H1 (cell line): ENCODE results near the gene VENTX. TPM values are rescaled to one million over a fixed set of nuclear protein-coding genes. Genes with fewer than 3 reads are reported as not detected.
A peak's percentile ranks its signal among the peaks of the same experiment; 100 is the strongest.

ENCODE experiments used
- CTCF ChIA-PET: fragments of 300-600 bp; sonication (Branson Sonifier 250); formaldehyde crosslinking; loops from one replicate; lab custom pipeline; 2021; ENCODE audit not compliant: partially characterized antibody; lab: Charles Lee
- POLR2A ChIA-PET: fragments of 300-600 bp; sonication (Branson Sonifier 250); formaldehyde crosslinking; loops from one replicate; lab custom pipeline; 2021; ENCODE audit warnings: inconsistent platforms; ENCODE audit not compliant: partially characterized antibody; lab: Charles Lee
- DNase-seq, 2 experiments: peaks; one replicate each; pipeline versions ENCODE4 v3.0.0 to v3.0.0-alpha.2; 2010 to 2022; ENCODE audit warnings: low spot score in 2 of 2, low read depth in 1 of 2, mixed read lengths in 1 of 2
- FAIRE-seq: peaks from 2 replicates; lab custom pipeline; 2011; peaks lifted over from hg19 to GRCh38; lab: Jason Lieb, UNC
- H2AFZ ChIP-seq: 2 replicates; pipeline ENCODE4 v1.8.1; 2012; ENCODE audit warnings: low read length, inconsistent platforms
- H2AK5ac ChIP-seq: 2 replicates; pipeline ENCODE4 v1.6.1; 2013; ENCODE audit warnings: low read depth, low read length
- H2BK120ac ChIP-seq: replicated peaks from 2 replicates; pipeline ENCODE3; 2013; ENCODE audit warnings: low read depth, low read length, inconsistent platforms
- H2BK12ac ChIP-seq: 2 replicates; pipeline ENCODE4 v1.6.1; 2013; ENCODE audit warnings: low read depth, low read length
- H2BK15ac ChIP-seq: 2 replicates; pipeline ENCODE4 v1.6.1; 2013; ENCODE audit warnings: low read length
- H2BK20ac ChIP-seq: 2 replicates; pipeline ENCODE4 v1.6.1; 2013; ENCODE audit warnings: low read length
- H2BK5ac ChIP-seq: 2 replicates; pipeline ENCODE4 v1.6.1; 2013; ENCODE audit warnings: low read depth, low read length
- H3K14ac ChIP-seq: 2 replicates; pipeline ENCODE4 v1.6.1; 2013; ENCODE audit warnings: inconsistent platforms; ENCODE audit not compliant: insufficient read length
- H3K18ac ChIP-seq: 2 replicates; pipeline ENCODE4 v1.6.1; 2013; ENCODE audit warnings: low read length; ENCODE audit errors: extremely low read depth
- H3K23ac ChIP-seq: 2 replicates; pipeline ENCODE4 v1.6.1; 2013; ENCODE audit warnings: inconsistent platforms; ENCODE audit not compliant: insufficient read length
- H3K23me2 ChIP-seq: 2 replicates; pipeline ENCODE4 v1.6.1; 2013; ENCODE audit warnings: low read depth, low read length
- H3K27ac ChIP-seq: 2 replicates; pipeline ENCODE4 v1.6.1; 2011; ENCODE audit warnings: low read depth, low read length, inconsistent platforms
- H3K27me3 ChIP-seq, 4 experiments: replicated peaks in 1 of 4; 1 replicate in 1 of 4; 2 replicates in 3 of 4; pipeline versions ENCODE4 v1.6.1 to v1.8.1; 2011 to 2013; ENCODE audit warnings: low read length in 3 of 4, mild to moderate bottlenecking in 3 of 4, inconsistent platforms in 2 of 4, mixed read lengths in 2 of 4, moderate library complexity in 1 of 4; ENCODE audit not compliant: control insufficient read depth in 3 of 4, insufficient read depth in 3 of 4; ENCODE audit errors: extremely low read depth in 1 of 4
- H3K36me3 ChIP-seq, 4 experiments: 2 replicates each; pipeline versions ENCODE4 v1.6.1 to v1.8.1; 2011 to 2013; ENCODE audit warnings: mild to moderate bottlenecking in 4 of 4, low read length in 3 of 4, moderate library complexity in 2 of 4, control low read depth in 1 of 4, inconsistent platforms in 1 of 4; ENCODE audit not compliant: insufficient read depth in 4 of 4, control insufficient read depth in 2 of 4
- H3K4ac ChIP-seq: replicated peaks from 2 replicates; pipeline ENCODE3; 2013; ENCODE audit warnings: low read length, low read depth, mixed read lengths, inconsistent platforms; ENCODE audit not compliant: insufficient read length
- H3K4me1 ChIP-seq, 4 experiments: replicated peaks in 1 of 4; 1 replicate in 1 of 4; 2 replicates in 3 of 4; pipeline versions ENCODE4 v1.6.1 to v1.8.1; 2011 to 2013; ENCODE audit warnings: low read length in 3 of 4, inconsistent platforms in 2 of 4, mixed read lengths in 1 of 4; ENCODE audit not compliant: insufficient read depth in 4 of 4, control insufficient read depth in 3 of 4
- H3K4me2 ChIP-seq, 2 experiments: 2 replicates each; pipeline versions ENCODE4 v1.6.1 to v1.8.1; 2011 to 2013; ENCODE audit warnings: low read depth in 2 of 2, low read length in 2 of 2, control low read depth in 1 of 2, inconsistent platforms in 1 of 2, mild to moderate bottlenecking in 1 of 2; ENCODE audit not compliant: insufficient read depth in 1 of 2
- H3K4me3 ChIP-seq, 4 experiments: fragments of 200-600, 300-600 bp in 1 of 4; sonication (generic), shearing (Covaris generic), sonication (Bioruptor Twin) in 1 of 4; 2 replicates each; pipeline versions ENCODE4 v1.5.1 to v1.8.1; 2011 to 2016; ENCODE audit warnings: low read length in 4 of 4, low read depth in 3 of 4, control low read depth in 2 of 4, inconsistent platforms in 2 of 4, mild to moderate bottlenecking in 2 of 4, mixed read lengths in 1 of 4, moderate library complexity in 1 of 4; ENCODE audit not compliant: insufficient read depth in 2 of 4; ENCODE audit errors: extremely low read depth in 1 of 4
- H3K56ac ChIP-seq: replicated peaks from 2 replicates; pipeline ENCODE3; 2013; ENCODE audit warnings: low read depth, mild to moderate bottlenecking, mixed read lengths, low read length, inconsistent platforms; ENCODE audit not compliant: insufficient read length
- H3K79me1 ChIP-seq: 2 replicates; pipeline ENCODE4 v1.6.1; 2013; ENCODE audit warnings: low read depth, low read length, control low read depth
- H3K79me2 ChIP-seq, 2 experiments: 2 replicates each; pipeline versions ENCODE4 v1.6.1 to v1.8.1; 2012 to 2013; ENCODE audit warnings: low read length in 2 of 2, mild to moderate bottlenecking in 2 of 2, inconsistent platforms in 1 of 2; ENCODE audit not compliant: insufficient read depth in 2 of 2, control insufficient read depth in 1 of 2
- H3K9ac ChIP-seq, 4 experiments: replicated peaks in 1 of 4; 1 replicate in 1 of 4; 2 replicates in 3 of 4; pipeline versions ENCODE4 v1.6.1 to v1.8.1; 2011 to 2013; ENCODE audit warnings: low read depth in 3 of 4, low read length in 3 of 4, control low read depth in 2 of 4, mild to moderate bottlenecking in 2 of 4, moderate library complexity in 2 of 4, inconsistent platforms in 1 of 4; ENCODE audit errors: extremely low read depth in 1 of 4
- H3K9me3 ChIP-seq, 2 experiments: 2 replicates each; pipeline versions ENCODE4 v1.6.1 to v1.8.1; 2012 to 2013; ENCODE audit warnings: mild to moderate bottlenecking in 2 of 2, moderate library complexity in 2 of 2, control low read depth in 1 of 2, inconsistent platforms in 1 of 2, low read depth in 1 of 2, low read length in 1 of 2, mixed read lengths in 1 of 2; ENCODE audit not compliant: insufficient read depth in 2 of 2
- H4K20me1 ChIP-seq, 2 experiments: replicated peaks in 1 of 2; 2 replicates each; pipeline versions ENCODE3 to v1.8.1; 2011 to 2013; ENCODE audit warnings: inconsistent platforms in 2 of 2, low read length in 2 of 2, mild to moderate bottlenecking in 1 of 2; ENCODE audit not compliant: insufficient read depth in 2 of 2, control insufficient read depth in 1 of 2
- H4K5ac ChIP-seq: 2 replicates; pipeline ENCODE4 v1.6.1; 2013; ENCODE audit warnings: low read length, low read depth, mixed read lengths, inconsistent platforms; ENCODE audit not compliant: insufficient read length
- H4K8ac ChIP-seq: 2 replicates; pipeline ENCODE4 v1.8.0; 2013; ENCODE audit warnings: mild to moderate bottlenecking, moderate library complexity, low read length, inconsistent platforms; ENCODE audit not compliant: insufficient read depth; ENCODE audit errors: extremely low read depth
- H4K91ac ChIP-seq: replicated peaks from 2 replicates; pipeline ENCODE3; 2013; ENCODE audit warnings: low read length, mixed read lengths, inconsistent platforms; ENCODE audit not compliant: insufficient read length
- CBX5 ChIP-seq: fragments of 300-800, 300-1000 bp; sonication (generic); IDR thresholded peaks from 2 replicates; pipeline ENCODE4 v1.7.1; 2016; ENCODE audit warnings: antibody characterized with exemption, low read length, low read depth
- CREB1 ChIP-seq: IDR thresholded peaks from 2 replicates; pipeline ENCODE4 v1.6.1; 2012; ENCODE audit warnings: inconsistent platforms
- EZH2 ChIP-seq: fragments of 200-600 bp; sonication (generic); IDR thresholded peaks from 2 replicates; pipeline ENCODE4 v1.7.1; 2012; ENCODE audit warnings: low read depth, mild to moderate bottlenecking, moderate library complexity, low read length, inconsistent platforms; ENCODE audit not compliant: severe bottlenecking
- GABPA ChIP-seq: IDR thresholded peaks from 2 replicates; pipeline ENCODE4 v1.6.1; 2011; ENCODE audit warnings: mild to moderate bottlenecking, low read length, moderate library complexity, borderline replicate concordance; ENCODE audit not compliant: insufficient read depth
- NANOG ChIP-seq: IDR thresholded peaks from 2 replicates; pipeline ENCODE4 v1.6.1; 2011; ENCODE audit warnings: low read length, low read depth, mild to moderate bottlenecking, inconsistent platforms; ENCODE audit not compliant: insufficient read depth, poor library complexity, severe bottlenecking
- RBBP5 ChIP-seq: IDR thresholded peaks from 2 replicates; pipeline ENCODE4 v1.7.1; 2012; ENCODE audit warnings: low read depth, mild to moderate bottlenecking, inconsistent platforms, low read length, moderate library complexity, borderline replicate concordance
- SUZ12 ChIP-seq: fragments of 200-600 bp; sonication (generic); IDR thresholded peaks from 2 replicates; pipeline ENCODE4 v1.6.1; 2012; ENCODE audit warnings: mild to moderate bottlenecking, inconsistent platforms, low read length, moderate library complexity, mixed read lengths
- WGBS, 2 experiments: shearing (Covaris generic) in 1 of 2; methylation state at CpG; one replicate each; pipeline versions ENCODE4 v1.1.6 to v1.1.7; 2013 to 2015; ENCODE audit warnings: low lambda C conversion rate in 2 of 2, mixed read lengths in 2 of 2, inconsistent platforms in 1 of 2, low coverage in 1 of 2, missing lambda C conversion rate in 1 of 2; ENCODE audit not compliant: insufficient replicate concordance in 2 of 2, insufficient coverage in 1 of 2, insufficient read length in 1 of 2; ENCODE audit errors: extremely low coverage in 1 of 2, missing lambda C conversion rate in 1 of 2; 5-methylcytosine and 5-hydroxymethylcytosine counted together
- long read RNA-seq, 2 experiments: library from RNA in 1 of 2; library from capped mRNA in 1 of 2; stranded (forward); transcript quantifications; one replicate each; pipeline ENCODE4 v2.0.0, GENCODE V29; 2021; ENCODE audit warnings: inconsistent platforms in 1 of 2
- polyA minus RNA-seq, 3 experiments: library from RNA; depleted of rRNA, polyadenylated mRNA; stranded (reverse); fragments of >200 nt; gene quantifications; 1 replicate in 2 of 3; 2 replicates in 1 of 3; pipeline ENCODE4 v1.2.3, GENCODE V29; 2011
- polyA plus RNA-seq, 7 experiments: library from polyadenylated mRNA; depleted of rRNA in 3 of 7; stranded (reverse) in 5 of 7; unstranded in 2 of 7; fragments of >200 nt in 5 of 7; fragments of 200-250 nt in 2 of 7; gene quantifications; 1 replicate in 5 of 7; 2 replicates in 1 of 7; 4 replicates in 1 of 7; pipeline versions ENCODE4 v1.2.1 to v1.2.3, GENCODE V29; 2011 to 2013; ENCODE audit warnings: missing spikeins in 2 of 7, mixed read lengths in 2 of 7
- total RNA-seq: library from RNA; stranded (reverse); fragmentation: NEBNext Ultra II Directional; extraction: Animal tissue kit (Norgen Biotek cat#: 25700); gene quantifications from 2 replicates; pipeline ENCODE4 v1.2.1, GENCODE V29; 2021

The VENTX gene, protein sequence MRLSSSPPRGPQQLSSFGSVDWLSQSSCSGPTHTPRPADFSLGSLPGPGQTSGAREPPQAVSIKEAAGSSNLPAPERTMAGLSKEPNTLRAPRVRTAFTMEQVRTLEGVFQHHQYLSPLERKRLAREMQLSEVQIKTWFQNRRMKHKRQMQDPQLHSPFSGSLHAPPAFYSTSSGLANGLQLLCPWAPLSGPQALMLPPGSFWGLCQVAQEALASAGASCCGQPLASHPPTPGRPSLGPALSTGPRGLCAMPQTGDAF
- 4.7 and 5.6 TPM in 2 replicates for total RNA-seq
- polyA plus RNA-seq (2011; rRNA removed), result 5.6 and 7.8 TPM in 2 replicates
- 4.6 TPM for polyA plus RNA-seq (2011; cell fraction: cytosol; rRNA removed)
- 17.4 TPM for polyA plus RNA-seq (2011; cell fraction: nucleus; rRNA removed)
- 3.4 to 5.9 TPM (median 5.1 TPM) in 4 replicates for polyA plus RNA-seq (2012, experiment 1 of 2)
- polyA plus RNA-seq (2012, experiment 2 of 2), result 3.8 TPM
- 3.8 TPM for polyA plus RNA-seq (2013, experiment 1 of 2)
- polyA plus RNA-seq (2013, experiment 2 of 2), result 3.5 TPM
- polyA minus RNA-seq (2011; rRNA and poly(A)+ RNA removed), result 1.6 and 1.7 TPM in 2 replicates
- 5.8 TPM for polyA minus RNA-seq (2011; cell fraction: cytosol; rRNA and poly(A)+ RNA removed)
- 6.0 TPM for polyA minus RNA-seq (2011; cell fraction: nucleus; rRNA and poly(A)+ RNA removed)
- long read RNA-seq, experiment 1, result 0 reads
- long read RNA-seq, experiment 2, result 0 reads

DNA sequence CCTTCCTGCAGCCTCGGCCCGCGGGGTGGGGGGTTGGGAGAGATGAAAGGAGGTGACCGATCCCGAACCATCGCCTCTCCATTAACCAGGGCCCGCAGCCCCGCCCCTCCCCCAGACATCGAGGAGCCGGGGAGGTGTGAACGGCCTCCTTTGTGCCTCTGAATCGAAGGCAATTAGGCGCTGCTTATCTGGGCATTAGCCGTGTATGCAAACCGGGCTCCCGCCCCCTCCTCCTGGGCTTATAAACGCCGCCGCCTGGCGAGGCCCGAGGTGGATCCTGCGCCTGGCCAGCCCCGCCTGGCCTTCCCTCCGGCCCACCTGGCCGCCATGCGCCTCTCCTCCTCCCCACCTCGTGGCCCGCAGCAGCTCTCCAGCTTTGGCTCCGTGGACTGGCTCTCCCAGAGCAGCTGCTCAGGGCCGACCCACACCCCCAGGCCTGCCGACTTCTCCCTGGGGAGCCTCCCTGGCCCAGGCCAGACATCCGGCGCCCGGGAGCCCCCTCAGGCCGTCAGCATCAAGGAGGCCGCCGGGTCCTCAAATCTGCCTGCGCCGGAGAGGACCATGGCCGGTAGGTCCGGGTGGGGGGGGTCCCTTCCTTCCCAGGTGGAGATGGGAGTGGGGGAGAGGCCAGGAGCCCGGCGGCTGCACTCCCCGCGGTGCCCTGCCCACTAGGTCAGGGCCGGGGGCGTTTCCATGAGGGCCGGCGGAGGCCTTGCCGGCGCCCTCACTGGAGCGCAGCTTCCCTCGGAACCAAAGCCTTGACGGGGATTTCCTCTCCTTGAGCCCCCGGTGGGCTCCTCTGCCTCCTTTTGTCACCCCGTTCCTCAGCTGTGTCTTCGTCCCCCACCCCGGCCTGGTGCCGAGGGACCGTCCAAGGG is at the start of gene VENTX:
Gene VENTX, plus strand, starts transcription at position 268 of the 878 bp plus-strand sequence. Its CDS starts 60 bp downstream, at position 328.
- H3K36me3 ChIP-seq, result peaks cover 0 to 5% (median 0%) of the 10 kb centered on the region in 4 experiments; a peak in 3 of 8 replicates
- H3K9ac ChIP-seq, result peak within 1 kb of the TSS in 1 of 4 experiments; percentile 17; a peak in 3 of 7 replicates
- CTCF ChIA-PET, result interaction anchor here (1.8 kb wide), 1 partner anchor 70 kb away, joined by 7 read pairs; no protein-coding TSS in a partner anchor
- H3K18ac ChIP-seq, result peak within 1 kb of the TSS; percentile 71
- no peak within 1 kb of the TSS for H3K23ac ChIP-seq
- no peaks in the 10 kb centered on the region for H4K20me1 ChIP-seq
- peaks cover 12% of the 10 kb centered on the region; the same call in 1 of the 2 replicates for H3K23me2 ChIP-seq
- H2BK5ac ChIP-seq, result peak within 1 kb of the TSS; percentile 27; the same call in 1 of the 2 replicates
- POLR2A ChIA-PET, result interaction anchor here (1.0 to 1.7 kb wide), 5 partner anchors 8 to 26 kb away, joined by 3 to 6 read pairs (median 4); no protein-coding TSS in a partner anchor
- peak within 1 kb of the TSS; percentile 40 to 62 (median 50) for H3K4me3 ChIP-seq
- no peaks in the 10 kb centered on the region for H3K79me2 ChIP-seq
- peak within 1 kb of the TSS; percentile 92; the same call in 1 of the 2 replicates for H2BK15ac ChIP-seq
- no peaks in the 10 kb centered on the region for H3K9me3 ChIP-seq
- no peak within 1 kb of the TSS for H2AFZ ChIP-seq
- no peak within 1 kb of the TSS for H4K5ac ChIP-seq
- no peak within 1 kb of the TSS for H2AK5ac ChIP-seq
- FAIRE-seq (no peak), DNase-seq (peak; percentile 60 to 87)
- no peak within 1 kb of the TSS for H3K14ac ChIP-seq
- H3K27me3 ChIP-seq, result peaks cover 23 to 46% (median 43%) of the 10 kb centered on the region in 4 experiments
- H3K4ac ChIP-seq, result peak within 1 kb of the TSS; percentile 91
- peaks cover 3 to 25% (median 13%) of the 10 kb centered on the region in 4 experiments for H3K4me1 ChIP-seq
- no peak within 1 kb of the TSS for H3K27ac ChIP-seq
- peak within 1 kb of the TSS; percentile 75; the same call in 1 of the 2 replicates for H2BK12ac ChIP-seq
- H4K8ac ChIP-seq, result peak within 1 kb of the TSS; percentile 74
- 0 out of 2 replicates have a peak, but pooled peaks cover 2% of the 10 kb centered on the region for H3K79me1 ChIP-seq
- H4K91ac ChIP-seq, result peak within 1 kb of the TSS; percentile 97
- H2BK20ac ChIP-seq, result no peak within 1 kb of the TSS; the same call in 1 of the 2 replicates
- no peak within 1 kb of the TSS for H3K56ac ChIP-seq
- peak within 1 kb of the TSS; percentile 91 to 92 for H3K4me2 ChIP-seq
- H2BK120ac ChIP-seq, result peak within 1 kb of the TSS; percentile 54
- WGBS, 2 experiments, result 5% methylated on average over 45 of the region's 60 CpGs; no CpG with 5 or more reads in 1 of the 2 experiments
- no peak for TF ChIP-seq CREB1
- TF ChIP-seq GABPA, result no peak; the same call in 1 of the 2 replicates
- TF ChIP-seq NANOG, result peak; percentile 95
- TF ChIP-seq EZH2, result no peak
- TF ChIP-seq SUZ12, result no peak
- no peak for TF ChIP-seq CBX5
- TF ChIP-seq RBBP5, result no peak
